Mesenchymal stem cell (in vitro differentiated cells and primary cell): Measurements from ENCODE around the gene NAPG.

ENCODE experiments used
- DNase-seq: peaks from one replicate; pipeline ENCODE4 v3.0.0-alpha.2; 2013
- H2AFZ ChIP-seq: one replicate; pipeline ENCODE4 v1.6.1; 2013; ENCODE audit warnings: low read depth, mild to moderate bottlenecking, control low read depth, inconsistent platforms, low read length, moderate library complexity
- H2AK5ac ChIP-seq: 2 replicates; pipeline ENCODE4 v1.6.1; 2013; ENCODE audit warnings: low read length, moderate library complexity, mild to moderate bottlenecking, inconsistent platforms; ENCODE audit not compliant: severe bottlenecking
- H2BK120ac ChIP-seq: one replicate; pipeline ENCODE4 v1.6.1; 2013; ENCODE audit warnings: low read depth, mild to moderate bottlenecking, inconsistent platforms, low read length, moderate library complexity
- H2BK12ac ChIP-seq, 2 experiments: one replicate each; pipeline ENCODE4 v1.6.1; 2013; ENCODE audit warnings: inconsistent platforms in 2 of 2, low read length in 2 of 2, mild to moderate bottlenecking in 2 of 2, moderate library complexity in 2 of 2, control low read depth in 1 of 2
- H2BK15ac ChIP-seq: one replicate; pipeline ENCODE4 v1.6.1; 2013; ENCODE audit warnings: mild to moderate bottlenecking, low read depth, inconsistent platforms; ENCODE audit not compliant: poor library complexity, severe bottlenecking
- H2BK5ac ChIP-seq: 2 replicates; pipeline ENCODE4 v1.6.1; 2013; ENCODE audit warnings: low read depth, mild to moderate bottlenecking, low read length, control low read depth, inconsistent platforms; ENCODE audit not compliant: poor library complexity, severe bottlenecking
- H3K14ac ChIP-seq, 2 experiments: one replicate each; pipeline ENCODE4 v1.6.1; 2013; ENCODE audit warnings: inconsistent platforms in 2 of 2, low read length in 2 of 2, control low read depth in 1 of 2, mild to moderate bottlenecking in 1 of 2, moderate library complexity in 1 of 2
- H3K18ac ChIP-seq, 2 experiments: one replicate each; pipeline ENCODE4 v1.6.1; 2013; ENCODE audit warnings: inconsistent platforms in 2 of 2, low read length in 2 of 2, control low read depth in 1 of 2, low read depth in 1 of 2, mild to moderate bottlenecking in 1 of 2
- H3K23ac ChIP-seq, 2 experiments: one replicate each; pipeline ENCODE4 v1.6.1; 2013; ENCODE audit warnings: inconsistent platforms in 2 of 2, low read length in 2 of 2, mild to moderate bottlenecking in 2 of 2, moderate library complexity in 2 of 2, control low read depth in 1 of 2
- H3K27ac ChIP-seq: 2 replicates; pipeline ENCODE4 v1.5.1; 2013; ENCODE audit warnings: mild to moderate bottlenecking, moderate library complexity, low read length, control low read depth, inconsistent platforms; ENCODE audit not compliant: poor library complexity, severe bottlenecking
- H3K27me3 ChIP-seq, 2 experiments: 2 replicates each; pipeline versions ENCODE4 v1.6.1 to v1.7.0; 2013; ENCODE audit warnings: low read length in 2 of 2, mild to moderate bottlenecking in 2 of 2, moderate library complexity in 2 of 2, control low read depth in 1 of 2, inconsistent platforms in 1 of 2; ENCODE audit not compliant: control insufficient read depth in 1 of 2, insufficient read depth in 1 of 2
- H3K36me3 ChIP-seq, 2 experiments: 2 replicates each; pipeline versions ENCODE4 v1.6.1 to v1.7.0; 2013; ENCODE audit warnings: low read length in 2 of 2, control low read depth in 1 of 2, inconsistent platforms in 1 of 2, low read depth in 1 of 2, mild to moderate bottlenecking in 1 of 2; ENCODE audit not compliant: insufficient read depth in 2 of 2, control insufficient read depth in 1 of 2
- H3K4ac ChIP-seq, 2 experiments: one replicate each; pipeline ENCODE4 v1.6.1; 2013; ENCODE audit warnings: inconsistent platforms in 2 of 2, low read length in 2 of 2, mild to moderate bottlenecking in 2 of 2, moderate library complexity in 2 of 2, control low read depth in 1 of 2, low read depth in 1 of 2
- H3K4me1 ChIP-seq: 2 replicates; pipeline ENCODE4 v1.6.1; 2013; ENCODE audit warnings: low read depth, low read length, control low read depth; ENCODE audit not compliant: control insufficient read depth, insufficient read depth
- H3K4me2 ChIP-seq: 2 replicates; pipeline ENCODE4 v1.6.1; 2013; ENCODE audit warnings: low read length, mild to moderate bottlenecking, inconsistent platforms; ENCODE audit not compliant: poor library complexity, severe bottlenecking
- H3K4me3 ChIP-seq, 2 experiments: 2 replicates each; pipeline versions ENCODE4 v1.5.1 to v1.7.0; 2013; ENCODE audit warnings: low read length in 2 of 2, mild to moderate bottlenecking in 2 of 2, control low read depth in 1 of 2, low read depth in 1 of 2; ENCODE audit not compliant: insufficient read depth in 1 of 2
- H3K79me1 ChIP-seq: replicated peaks from 2 replicates; pipeline ENCODE4 v1.6.1; 2013; ENCODE audit warnings: mild to moderate bottlenecking, control low read depth, low read length, inconsistent platforms; ENCODE audit not compliant: poor library complexity, severe bottlenecking
- H3K9ac ChIP-seq: 2 replicates; pipeline ENCODE4 v1.7.0; 2013; ENCODE audit warnings: mild to moderate bottlenecking, low read length, moderate library complexity
- H3K9me3 ChIP-seq: 2 replicates; pipeline ENCODE4 v1.7.0; 2013; ENCODE audit warnings: mild to moderate bottlenecking, low read length; ENCODE audit not compliant: control insufficient read depth
- H4K8ac ChIP-seq: one replicate; pipeline ENCODE4 v1.6.1; 2013; ENCODE audit warnings: inconsistent platforms, mild to moderate bottlenecking, low read length, moderate library complexity
- H4K91ac ChIP-seq: one replicate; pipeline ENCODE4 v1.6.1; 2013; ENCODE audit warnings: mild to moderate bottlenecking, low read length, inconsistent platforms
- WGBS: methylation state at CpG from one replicate; pipeline ENCODE4 v1.1.7; 2013; ENCODE audit warnings: mixed read lengths; 5-methylcytosine and 5-hydroxymethylcytosine counted together

NAPG gene

GRCh38 chr18:10486362-10486761 is 39.5 kb upstream of the NAPG start:
- no peak overlapping the region for H3K27ac ChIP-seq

GRCh38 chr18:10487154-10487553 is 38.7 kb upstream of the NAPG start:
- Histone ChIP-seq H2AK5ac (no peak overlapping the region), H3K27ac (no peak overlapping the region), H3K18ac (no peak overlapping the region), H3K4me1 (no peaks in the 10 kb centered on the region), H3K9me3 (no peaks in the 10 kb centered on the region), H3K9ac (no peak overlapping the region), H3K36me3 (peaks cover 0 to 6% of the 10 kb centered on the region in 2 experiments), H2AFZ (no peak overlapping the region), H3K79me1 (no peaks in the 10 kb centered on the region), H2BK12ac (no peak overlapping the region), H2BK5ac (no peak overlapping the region), H3K4me3 (no peak overlapping the region), H2BK120ac (no peak overlapping the region), H3K4me2 (no peak overlapping the region), H4K91ac (no peak overlapping the region), H3K14ac (no peak overlapping the region), H4K8ac (no peak overlapping the region), H3K4ac (no peak overlapping the region), H3K27me3 (peaks cover 0 to 47% of the 10 kb centered on the region in 2 experiments), H2BK15ac (no peak overlapping the region), H3K23ac (peak overlapping the region in 1 of 2 experiments; percentile 9)
- 92% methylated on average over 6 of the region's 6 CpGs for WGBS
- DNase-seq, result no peak

More at GRCh38 chr18:10486362-10486761, 39.5 kb upstream of the NAPG start:
- DNase-seq, result no peak
- Histone ChIP-seq H2BK12ac (no peak overlapping the region), H3K27me3 (peaks cover 0 to 47% of the 10 kb centered on the region in 2 experiments), H2AFZ (no peak overlapping the region), H2BK120ac (no peak overlapping the region), H3K18ac (no peak overlapping the region), H3K4me2 (no peak overlapping the region), H3K9ac (no peak overlapping the region), H2AK5ac (no peak overlapping the region), H3K36me3 (peaks cover 0 to 6% of the 10 kb centered on the region in 2 experiments), H3K9me3 (no peaks in the 10 kb centered on the region), H3K79me1 (no peaks in the 10 kb centered on the region), H3K4me1 (no peaks in the 10 kb centered on the region), H3K23ac (no peak overlapping the region), H2BK5ac (no peak overlapping the region), H3K14ac (no peak overlapping the region), H2BK15ac (no peak overlapping the region), H4K8ac (no peak overlapping the region), H3K4ac (no peak overlapping the region), H4K91ac (no peak overlapping the region), H3K4me3 (no peak overlapping the region)
- WGBS, result 75% methylated on average over 3 of the region's 3 CpGs

- Histone ChIP-seq H4K91ac (no peak overlapping the region), H2AFZ (no peak overlapping the region), H3K4me3 (no peak overlapping the region), H3K27ac (no peak overlapping the region), H3K9ac (no peak overlapping the region), H4K8ac (no peak overlapping the region), H3K18ac (no peak overlapping the region), H2BK12ac (no peak overlapping the region), H3K79me1 (no peaks in the 10 kb centered on the region), H3K14ac (no peak overlapping the region), H2AK5ac (no peak overlapping the region), H3K4me2 (no peak overlapping the region), H3K4me1 (no peaks in the 10 kb centered on the region), H3K4ac (no peak overlapping the region), H3K23ac (no peak overlapping the region), H3K9me3 (no peaks in the 10 kb centered on the region), H2BK120ac (no peak overlapping the region), H3K36me3 (peaks cover 0 to 6% of the 10 kb centered on the region in 2 experiments), H2BK5ac (no peak overlapping the region), H2BK15ac (no peak overlapping the region), H3K27me3 (peaks cover 0 to 42% of the 10 kb centered on the region in 2 experiments)
- 100% methylated on average over 1 of the region's 4 CpGs for WGBS
- DNase-seq, result no peak
Observed at GRCh38 chr18:10488017-10488416, 37.8 kb upstream of the NAPG start.

GRCh38 chr18:10490401-10491165 is 35.2 kb upstream of the NAPG start:
- H3K27me3 ChIP-seq, result peaks cover 0 to 40% of the 10 kb centered on the region in 2 experiments
- H3K36me3 ChIP-seq, result peaks cover 0 to 6% of the 10 kb centered on the region in 2 experiments
- H3K4me1 ChIP-seq, result no peaks in the 10 kb centered on the region
- no peak overlapping the region for H3K27ac ChIP-seq
- H3K9ac ChIP-seq, result no peak overlapping the region
- H3K4ac ChIP-seq, result no peak overlapping the region
- H3K18ac ChIP-seq, result peak overlapping the region in 1 of 2 experiments; percentile 37
- H3K79me1 ChIP-seq, result no peaks in the 10 kb centered on the region
- H2AK5ac ChIP-seq, result no peak overlapping the region
- DNase-seq, result no peak
- H4K8ac ChIP-seq, result no peak overlapping the region
- no peaks in the 10 kb centered on the region for H3K9me3 ChIP-seq
- no peak overlapping the region for H2BK15ac ChIP-seq
- no peak overlapping the region for H2AFZ ChIP-seq
- no peak overlapping the region for H2BK120ac ChIP-seq
- H4K91ac ChIP-seq, result no peak overlapping the region
- no peak overlapping the region for H2BK5ac ChIP-seq
- no peak overlapping the region for H2BK12ac ChIP-seq
- 69% methylated on average over 11 of the region's 14 CpGs for WGBS
- H3K23ac ChIP-seq, result no peak overlapping the region
- H3K4me3 ChIP-seq, result no peak overlapping the region
- peak overlapping the region in 1 of 2 experiments; percentile 68 for H3K14ac ChIP-seq
- no peak overlapping the region for H3K4me2 ChIP-seq
